Measurements from ENCODE around the gene CNTN5.
A peak's percentile ranks its signal among the peaks of the same experiment; 100 is the strongest.
"Not testable (repeated sequence)": the region's sequence is repeated elsewhere in the genome, so short reads cannot be mapped to it uniquely, and the experiment has no call there.

Gene CNTN5

DNA sequence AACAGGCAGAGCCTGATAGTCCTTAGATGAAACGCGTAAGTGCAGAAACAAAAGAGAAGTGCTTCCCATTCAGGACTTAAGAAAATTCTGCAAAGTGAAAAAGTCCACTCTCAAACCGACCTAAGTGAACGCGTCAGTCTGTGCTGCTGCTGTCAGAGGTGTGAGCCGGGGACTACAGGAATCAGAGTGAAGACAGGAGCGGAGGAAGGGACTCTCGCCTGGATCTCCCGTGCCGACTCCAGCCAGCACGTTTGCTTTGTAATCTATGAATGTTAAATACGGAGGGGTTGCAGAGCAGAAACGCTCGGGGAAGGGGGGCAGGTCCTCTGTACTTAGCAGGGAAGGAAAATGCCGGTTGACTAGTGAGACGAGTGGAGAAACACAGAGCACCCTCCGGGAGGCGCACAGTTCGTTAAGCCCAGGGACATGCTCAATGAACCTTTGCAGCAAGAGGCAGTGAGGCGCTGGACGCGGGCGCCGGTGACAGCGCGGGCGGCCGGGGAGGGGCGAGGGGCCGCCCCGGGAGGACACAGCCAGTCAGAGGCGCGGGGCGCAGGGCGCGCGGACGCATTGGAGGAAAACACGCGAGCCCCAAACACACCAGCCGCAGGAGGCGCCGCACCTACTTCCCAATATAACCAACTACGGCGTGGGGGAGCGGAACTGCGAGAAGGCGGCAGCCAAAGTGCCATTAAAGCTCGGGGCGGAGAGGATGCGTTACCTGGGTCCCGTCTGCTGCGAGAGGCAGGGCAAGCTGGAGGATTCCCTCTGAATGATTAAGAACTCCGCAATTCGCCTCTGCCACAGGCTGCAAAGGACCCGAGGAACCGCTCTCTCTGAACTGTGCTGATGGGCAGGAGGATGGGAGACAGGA is at the start of gene CNTN5:
CNTN5 (plus strand) TSS at position 598 of the 874 bp plus-strand sequence.
- DNase-seq (ENCODE audit: low spot score): peak; percentile 50

DNA sequence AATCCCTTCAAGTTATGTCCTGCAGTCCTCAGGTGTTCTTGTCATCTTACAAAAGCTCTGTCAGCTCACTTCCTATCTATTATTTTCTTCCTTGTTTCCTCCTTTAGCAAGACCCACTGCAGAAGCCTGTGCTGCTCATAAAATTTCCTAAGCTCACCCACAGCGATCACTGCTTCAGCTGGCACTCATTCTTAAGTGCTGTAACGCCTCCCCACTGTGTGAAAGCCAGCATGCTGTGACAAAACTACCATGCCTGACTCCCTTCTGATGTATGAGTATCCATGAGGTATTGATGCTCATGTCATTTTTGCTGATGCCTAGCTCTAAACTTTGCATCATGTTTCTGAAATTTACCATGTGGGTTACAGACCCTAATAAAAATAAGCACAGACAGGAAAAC is 41.5 kb upstream of the CNTN5 start:
- DNase-seq (ENCODE audit: low spot score): no peak

DNA sequence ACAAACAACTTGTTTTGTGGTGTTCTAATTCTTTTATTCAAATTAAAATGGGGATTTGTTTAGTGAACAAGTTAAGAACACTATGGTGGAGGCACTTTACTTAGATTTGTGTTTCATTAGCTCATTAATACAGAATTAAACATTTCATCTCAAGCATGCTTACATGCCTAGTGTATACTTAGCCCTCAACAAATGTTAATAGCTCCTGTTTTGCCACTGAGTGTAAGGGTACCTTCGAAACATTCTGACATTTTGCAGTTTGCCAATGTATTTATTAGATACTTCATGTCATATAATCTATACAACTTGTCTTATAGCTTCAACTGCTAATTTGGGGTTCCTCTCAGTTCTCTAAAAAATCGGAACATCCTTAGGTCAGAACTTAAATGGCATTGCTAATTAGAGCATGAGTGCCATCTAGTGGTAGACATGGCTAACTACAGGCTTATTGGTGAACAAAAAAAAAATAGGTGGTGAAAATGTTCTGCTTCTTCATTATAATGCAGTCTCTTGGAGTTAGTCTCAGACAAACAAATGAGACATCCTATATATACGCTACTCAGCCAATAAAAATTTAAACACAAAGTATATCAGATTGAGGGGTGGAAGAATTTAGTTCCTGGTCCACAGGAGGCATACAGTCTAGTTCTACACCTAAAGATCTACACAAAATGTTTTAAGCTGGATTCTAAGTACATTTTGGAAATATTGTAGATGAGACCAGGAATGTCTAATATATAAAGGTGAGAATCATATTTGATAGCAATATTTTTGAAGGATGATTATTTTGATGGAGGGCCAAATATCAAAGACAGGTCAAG is 4.9 kb upstream of the CNTN5 start:
- peak; percentile 54 for DNase-seq (ENCODE audit: low spot score)

DNA sequence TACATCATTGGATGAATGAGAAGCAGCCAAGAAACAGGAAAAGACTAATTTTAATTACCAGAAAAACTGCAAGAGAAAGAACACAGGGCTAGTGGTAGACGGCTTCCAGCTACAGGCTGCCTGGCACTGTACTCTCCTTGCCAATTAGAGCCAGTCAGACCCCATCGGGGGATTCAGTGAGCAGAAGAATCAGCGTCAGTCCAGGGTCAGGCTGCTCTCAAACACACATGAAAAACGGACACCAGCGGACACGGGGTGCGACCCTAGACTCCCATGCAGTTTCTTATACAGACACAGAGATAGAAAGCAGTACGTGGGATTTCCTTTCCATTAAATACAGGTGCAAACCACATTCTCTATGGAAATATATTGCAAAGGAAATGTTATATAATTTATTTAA is 1.1 kb upstream of the CNTN5 start:
- DNase-seq (ENCODE audit: low spot score): no peak

DNA sequence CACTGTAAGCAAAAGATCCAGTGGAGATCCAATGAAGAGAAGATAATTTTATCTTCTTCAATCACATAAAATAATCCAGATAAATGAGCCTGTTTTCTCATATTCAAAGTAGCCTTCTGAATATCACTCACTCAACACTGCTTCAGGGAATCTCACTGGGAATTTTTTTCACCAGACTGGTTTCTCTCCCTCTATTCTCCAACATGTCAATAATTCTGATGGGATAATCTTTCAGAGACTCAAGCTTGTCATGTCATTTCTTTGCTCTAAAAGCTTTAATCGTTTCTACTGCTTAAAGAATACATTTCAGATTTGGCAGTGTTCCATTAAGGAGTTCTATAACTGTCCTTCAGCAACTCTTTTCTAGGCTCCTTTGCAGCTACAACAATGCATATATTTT is 16.3 kb downstream of the CNTN5 start:
- no peak for DNase-seq (ENCODE audit: low spot score)

DNA sequence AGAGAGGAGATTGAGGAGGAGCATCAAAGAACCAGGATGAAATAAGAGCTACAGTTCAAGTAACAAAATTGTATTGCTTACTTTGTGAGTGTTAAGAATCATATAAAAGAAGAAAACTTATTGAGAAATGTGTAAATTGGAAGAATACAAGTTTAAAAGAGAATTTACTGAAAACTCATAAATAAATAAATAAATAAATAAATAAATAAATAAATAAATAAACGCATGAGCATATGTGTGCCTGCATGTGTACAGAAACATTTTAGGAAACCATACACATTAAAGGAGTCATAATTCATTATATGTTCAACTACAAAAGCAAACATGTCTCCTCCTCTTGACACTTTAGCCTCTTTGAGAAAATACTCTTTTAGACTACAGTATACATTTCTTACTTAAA is 42.6 kb downstream of the CNTN5 start:
- DNase-seq (ENCODE audit: low spot score): no peak

DNA sequence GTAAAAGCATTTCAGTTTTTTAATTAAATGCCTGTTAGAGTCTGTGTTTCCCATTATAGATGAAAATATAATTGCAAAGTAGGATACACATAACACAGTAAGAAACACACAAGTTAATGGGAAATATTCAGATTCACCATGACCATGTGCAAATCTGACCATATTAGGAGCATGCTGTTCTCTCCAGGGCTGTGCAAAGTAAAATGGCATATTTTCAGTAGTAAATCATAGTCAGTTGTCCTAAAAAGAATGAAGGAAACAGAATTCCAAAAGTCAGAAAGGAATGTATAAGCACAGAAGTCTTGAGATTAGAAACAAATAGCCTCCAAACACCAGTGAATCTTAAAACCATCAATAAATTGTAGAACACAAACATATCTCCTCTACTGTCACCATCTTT is 44.4 kb downstream of the CNTN5 start:
- no peak for DNase-seq (ENCODE audit: low spot score)

DNA sequence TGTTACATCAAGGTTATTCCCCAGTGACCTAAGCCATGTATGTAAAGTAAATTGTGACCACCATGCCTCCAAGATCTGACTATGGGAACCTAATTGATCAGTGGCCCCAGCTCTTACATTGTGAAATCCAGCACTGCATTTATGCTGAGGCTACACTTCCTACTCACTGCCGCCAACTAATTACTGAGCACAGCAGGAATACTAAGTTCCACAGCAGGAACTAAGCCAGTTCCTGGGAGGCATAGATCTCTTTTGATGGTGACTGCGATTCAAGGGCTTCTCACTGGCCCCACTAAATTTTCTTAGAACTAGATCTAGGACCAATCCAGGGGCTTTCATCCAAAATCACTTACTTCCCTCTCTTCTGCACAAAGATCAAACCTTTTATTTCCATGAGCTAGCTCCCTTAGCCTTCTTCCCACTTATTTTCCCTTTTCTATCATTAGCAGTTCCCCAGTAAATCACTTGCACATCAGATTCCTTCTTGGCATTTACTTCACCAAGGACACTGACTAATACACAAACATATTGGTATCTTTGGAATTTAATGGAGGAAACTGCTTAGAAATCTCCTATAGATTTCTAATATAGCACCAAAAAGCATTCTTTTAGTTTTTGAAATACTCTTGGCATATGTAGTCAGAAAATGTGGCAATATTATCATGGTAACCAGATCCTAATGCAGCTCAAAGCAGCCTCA is 46.0 kb downstream of the CNTN5 start:
- DNase-seq (ENCODE audit: low spot score): no peak

DNA sequence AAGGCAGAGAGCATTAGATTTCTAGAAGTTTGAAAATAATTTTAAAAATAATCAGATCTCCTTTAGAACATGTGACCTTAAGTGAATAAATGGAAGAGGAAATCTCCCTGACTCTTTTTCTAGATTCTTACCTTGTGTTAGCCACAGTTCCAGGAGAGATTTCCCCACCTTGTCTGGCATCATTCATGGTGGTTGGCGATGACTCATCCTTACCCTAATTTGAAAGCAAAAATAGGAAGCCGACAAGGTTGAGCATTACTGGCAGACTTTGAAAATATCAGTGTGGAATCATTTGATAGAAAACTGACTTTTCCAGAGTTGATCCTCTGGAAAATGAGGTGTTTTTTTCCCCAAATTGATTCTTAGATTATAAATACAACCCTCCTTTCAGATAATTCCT is 48.1 kb downstream of the CNTN5 start:
- DNase-seq (ENCODE audit: low spot score): no peak

DNA sequence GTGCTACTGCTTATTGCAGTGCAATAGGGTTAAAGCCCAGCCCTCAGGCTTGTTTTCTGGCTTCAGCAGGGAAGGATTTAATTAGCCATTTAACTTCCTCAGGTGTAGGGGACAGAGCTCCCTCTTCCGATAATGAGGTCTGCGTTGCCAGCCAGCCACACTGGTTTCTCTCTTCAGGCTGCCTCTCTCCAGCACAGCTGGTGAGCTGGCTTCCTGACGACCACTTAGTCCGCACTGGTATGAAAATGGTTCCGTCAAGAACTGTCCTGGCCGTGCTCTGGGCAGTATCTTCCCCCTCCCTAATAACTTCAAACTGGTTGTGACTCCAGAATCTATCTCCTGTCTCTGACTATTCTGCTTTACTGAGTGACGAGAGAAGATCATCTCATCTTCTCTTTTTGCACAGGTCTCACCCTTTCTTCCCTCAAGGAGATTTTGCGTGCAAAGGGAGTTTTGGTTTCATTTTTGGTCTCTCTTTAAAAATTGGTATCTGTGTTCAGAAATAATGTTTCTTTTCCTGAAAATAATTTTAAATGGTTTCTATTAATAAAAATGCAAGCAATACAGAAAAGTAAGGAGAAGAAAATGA is 49.2 kb downstream of the CNTN5 start:
- DNase-seq (ENCODE audit: low spot score): peak; percentile 9

DNA sequence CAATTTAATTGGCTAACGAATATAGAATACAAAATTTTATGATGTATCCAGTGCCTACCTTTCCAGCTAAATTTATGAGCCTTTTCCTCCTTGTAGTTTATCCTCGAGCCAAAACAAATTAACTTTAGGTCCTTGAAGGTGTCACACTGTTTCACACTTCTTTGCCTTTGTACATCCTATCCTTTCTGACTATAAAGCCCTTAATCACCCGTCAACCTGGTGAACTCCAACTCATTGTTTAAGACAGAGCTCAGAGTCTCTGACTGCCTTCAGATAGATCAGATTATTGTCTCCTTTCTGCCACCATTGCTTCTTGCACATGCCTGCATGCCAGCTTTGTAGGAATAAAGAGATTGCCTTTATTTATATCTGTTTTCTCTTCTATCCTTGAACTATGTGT is 58.8 kb downstream of the CNTN5 start:
- DNase-seq (ENCODE audit: low spot score): no peak

DNA sequence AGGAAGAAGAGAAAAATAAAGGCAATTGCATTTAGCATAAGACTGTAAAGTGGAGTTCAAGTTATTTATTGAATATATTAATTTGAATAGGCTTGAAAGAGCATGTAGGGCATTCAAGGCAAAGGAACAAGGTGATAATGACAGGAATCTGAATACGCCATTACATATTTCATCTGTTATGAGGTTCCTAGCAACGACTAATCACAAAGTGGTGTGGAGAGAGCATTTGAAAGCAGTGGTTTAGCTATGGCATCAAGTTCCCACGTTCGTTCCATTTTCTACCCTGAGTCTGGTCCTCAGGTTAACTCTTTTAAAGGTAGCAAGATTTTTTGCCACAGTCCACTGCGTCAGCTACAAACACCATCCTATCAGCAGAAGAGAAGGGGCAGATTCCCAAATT is 59.4 kb downstream of the CNTN5 start:
- DNase-seq (ENCODE audit: low spot score): no peak

DNA sequence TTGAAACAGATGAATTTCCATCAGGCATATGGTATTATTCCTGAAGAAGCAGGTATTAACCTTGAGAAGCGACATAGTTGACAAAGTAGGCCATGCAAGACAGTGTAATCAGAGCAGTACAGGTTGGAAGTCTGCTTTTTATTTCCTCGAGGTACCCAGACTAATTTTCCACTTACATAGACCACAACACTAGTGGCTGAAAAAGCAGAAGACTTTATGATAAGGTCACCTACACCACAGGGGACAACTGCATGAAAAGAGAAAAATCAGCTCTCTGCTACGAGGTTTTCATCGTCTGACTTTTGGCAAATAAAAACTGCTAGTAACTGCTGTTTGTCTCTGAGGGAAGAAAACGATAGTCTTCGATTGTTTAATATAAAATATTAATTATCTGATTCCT is 77.5 kb downstream of the CNTN5 start:
- DNase-seq (ENCODE audit: low spot score): no peak

DNA sequence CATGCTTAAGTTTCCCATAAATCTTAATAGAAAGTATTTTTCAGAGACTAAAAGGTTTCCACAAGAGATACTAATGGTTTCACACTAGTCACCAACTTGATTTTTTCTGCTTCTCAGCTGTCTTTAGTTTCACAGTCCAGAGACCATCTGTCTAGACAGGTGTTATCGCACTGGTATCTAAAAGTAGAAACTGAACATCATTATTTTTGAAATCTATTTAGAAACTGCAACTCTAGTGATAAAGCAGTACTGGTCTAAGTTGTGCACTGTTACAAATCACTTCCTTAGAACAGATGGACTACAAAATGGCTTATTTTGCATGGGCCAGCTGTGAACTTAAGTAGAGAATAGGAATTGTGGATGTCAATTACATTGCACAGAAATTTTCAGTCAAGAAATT is 78.0 kb downstream of the CNTN5 start:
- DNase-seq (ENCODE audit: low spot score): no peak

DNA sequence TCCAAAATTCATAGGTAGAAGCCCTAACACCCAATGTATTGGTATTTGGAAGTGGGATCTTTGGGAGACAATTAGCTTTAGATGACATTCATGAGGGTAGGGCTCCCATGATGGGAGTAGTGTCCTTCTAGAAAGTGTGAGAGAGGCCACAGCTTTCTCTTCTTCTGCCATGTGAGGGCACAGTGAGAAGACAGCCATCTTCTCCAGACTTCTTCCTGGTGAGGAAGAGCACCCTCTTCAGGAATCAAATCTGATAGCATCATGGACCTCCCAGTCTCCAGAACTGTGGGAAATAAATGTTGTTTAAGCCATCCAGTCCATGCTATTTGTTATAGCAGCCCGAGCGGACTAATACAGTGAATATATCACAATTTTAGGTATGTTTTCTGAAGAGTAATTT is 96.9 kb downstream of the CNTN5 start:
- DNase-seq (ENCODE audit: low spot score): no peak

DNA sequence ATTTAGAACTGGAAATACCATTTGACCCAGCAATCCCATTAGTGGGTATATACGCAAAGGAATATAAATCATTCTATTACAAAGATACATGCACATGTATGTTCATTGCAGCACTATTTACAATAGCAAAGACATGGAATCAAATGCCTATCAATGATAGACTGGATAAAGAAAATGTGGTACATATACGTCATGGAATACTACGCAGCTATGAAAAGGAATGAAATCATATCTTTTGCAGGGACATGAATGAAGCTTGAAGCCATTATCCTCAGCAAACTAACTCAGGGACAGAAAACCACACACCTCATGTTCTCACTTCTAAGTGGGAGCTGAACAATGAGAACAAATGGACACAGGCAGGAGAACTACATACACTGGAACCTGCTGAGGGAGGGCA is 113.1 kb downstream of the CNTN5 start:
- DNase-seq (ENCODE audit: low spot score): not testable (repeated sequence)

DNA sequence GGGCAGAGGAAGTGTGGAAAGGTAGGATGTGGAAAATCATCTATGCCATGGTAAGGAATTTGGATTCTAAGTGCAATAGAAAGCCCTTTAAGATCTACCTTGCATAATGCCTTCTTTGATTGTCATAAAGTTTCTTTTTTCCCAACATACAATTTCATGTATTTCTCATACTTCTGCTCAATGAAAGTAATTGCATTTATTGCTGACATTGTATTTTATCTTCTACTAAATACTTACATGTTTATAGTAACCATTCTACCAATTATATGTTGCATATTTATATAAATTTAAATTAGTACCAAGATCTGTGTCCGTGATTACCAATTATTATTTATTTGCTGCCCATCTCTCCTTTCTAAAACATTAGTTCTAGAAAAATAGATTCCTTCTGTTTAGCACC is 114.8 kb downstream of the CNTN5 start:
- DNase-seq (ENCODE audit: low spot score): no peak

DNA sequence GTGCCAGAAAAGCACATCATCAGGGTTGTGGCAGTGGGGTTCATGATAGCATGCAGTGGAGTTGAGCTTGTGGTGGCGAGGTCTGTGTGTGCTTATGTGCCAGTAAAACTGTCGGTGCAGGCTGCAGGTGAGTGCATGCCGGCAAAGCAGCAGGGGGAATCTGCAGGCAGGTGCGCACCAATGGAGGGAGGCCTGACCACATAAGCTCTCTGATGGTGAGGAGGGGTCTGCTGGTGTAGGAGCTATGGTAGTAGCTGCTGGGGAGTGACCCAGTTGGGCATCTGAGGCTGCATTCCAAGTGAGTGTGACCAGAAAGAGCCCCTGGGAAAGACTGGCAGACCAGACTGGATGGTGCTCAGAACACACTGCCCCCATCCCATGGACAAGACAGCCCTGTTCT is 121.5 kb downstream of the CNTN5 start:
- DNase-seq (ENCODE audit: low spot score): no peak

DNA sequence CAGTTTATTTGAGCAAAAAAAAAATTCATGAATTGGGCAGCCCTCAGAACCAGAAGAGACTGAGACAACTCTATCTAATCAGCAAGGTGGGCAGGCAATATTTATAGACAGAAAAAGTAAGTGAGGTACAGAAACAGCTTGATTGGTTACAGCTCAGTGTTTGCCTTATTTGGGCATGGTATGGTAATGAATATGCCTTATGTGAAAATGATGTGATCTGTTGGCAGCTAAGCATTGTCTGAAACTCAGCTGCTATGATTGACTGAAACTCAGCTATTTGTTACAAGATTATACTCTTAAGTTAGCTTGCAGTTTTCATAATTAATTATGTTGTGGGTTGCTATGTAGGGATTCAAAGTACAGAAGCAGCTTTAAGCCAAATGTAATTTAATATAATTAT is 127.6 kb downstream of the CNTN5 start:
- DNase-seq (ENCODE audit: low spot score): no peak

DNA sequence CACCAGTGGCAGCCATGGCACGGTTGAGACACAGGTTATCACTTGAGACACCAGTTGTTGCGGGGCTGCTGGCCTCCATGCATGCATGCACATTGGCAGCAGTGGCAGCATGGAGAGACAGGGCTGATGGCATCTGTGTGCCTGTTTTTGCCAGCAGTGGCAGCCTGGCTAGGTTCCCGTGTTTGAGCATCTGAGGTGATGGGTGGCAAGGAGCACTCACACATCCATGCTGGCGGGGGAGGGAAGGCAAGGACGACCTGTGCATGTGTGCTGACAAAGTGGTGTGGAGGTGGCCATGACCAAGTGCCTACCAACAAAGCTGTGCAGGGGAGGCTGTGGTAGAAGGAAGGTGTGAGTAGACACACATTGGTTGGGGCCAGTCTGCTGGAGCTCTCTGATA is 133.5 kb downstream of the CNTN5 start:
- DNase-seq (ENCODE audit: low spot score): no peak

DNA sequence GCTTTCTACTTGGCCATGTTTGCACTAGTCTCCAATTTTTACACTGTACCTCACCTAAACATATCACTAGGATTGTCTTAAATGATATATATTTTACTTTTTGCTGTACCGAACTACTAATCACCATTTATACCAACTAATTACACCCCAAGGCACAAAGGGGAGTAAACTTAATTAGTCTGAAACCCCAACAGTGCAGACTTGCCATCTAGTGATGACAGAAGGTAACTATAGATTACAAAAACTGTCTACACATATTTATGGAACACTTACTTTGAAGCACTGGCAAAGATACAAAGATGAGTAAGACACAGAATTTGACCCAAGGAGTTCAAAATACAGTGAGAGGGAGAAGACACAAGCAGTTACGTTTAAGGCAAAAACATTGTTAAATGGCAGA is 139.7 kb downstream of the CNTN5 start:
- no peak for DNase-seq (ENCODE audit: low spot score)

DNA sequence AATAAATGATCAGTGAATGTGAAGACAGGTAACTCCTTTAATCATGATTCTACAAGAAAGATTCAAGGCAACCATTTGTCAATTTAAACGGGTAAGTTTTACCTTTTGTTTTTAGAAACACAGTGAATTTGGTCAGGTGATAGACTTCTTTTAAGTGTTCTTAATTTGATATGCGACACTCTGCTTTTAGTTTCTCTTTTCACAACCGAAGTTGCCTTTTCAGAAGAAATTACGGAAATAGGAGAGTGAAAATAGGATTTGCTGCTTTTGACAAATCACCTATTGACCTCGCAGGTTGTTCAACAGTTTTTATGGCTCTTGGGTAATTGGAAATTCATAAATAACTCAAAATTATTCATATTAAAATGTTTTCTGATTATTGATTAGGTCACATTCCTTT is 142.1 kb downstream of the CNTN5 start:
- no peak for DNase-seq (ENCODE audit: low spot score)
